HL-60 (cell line): ENCODE results near the gene COL13A1.

ENCODE experiments used
- DNase-seq, 2 experiments: peaks; one replicate each; pipeline ENCODE4 v3.0.0-alpha.2; 2010 to 2020; ENCODE audit warnings: low read depth in 1 of 2, low spot score in 1 of 2
- H3K27ac ChIP-seq: fragments of 250-450 bp; sonication (Bioruptor Pico); replicated peaks from 2 replicates; pipeline ENCODE4 v1.5.1; 2020; ENCODE audit warnings: mild to moderate bottlenecking, moderate library complexity
- H3K27me3 ChIP-seq: fragments of 250-450 bp; sonication (Bioruptor Pico); 2 replicates; pipeline ENCODE4 v1.5.1; 2021; ENCODE audit warnings: mild to moderate bottlenecking, moderate library complexity; ENCODE audit not compliant: insufficient read depth, poor library complexity, severe bottlenecking
- H3K4me3 ChIP-seq: replicated peaks from 2 replicates; pipeline ENCODE4 v1.5.1; 2011; ENCODE audit warnings: mild to moderate bottlenecking, control low read depth, low read length; ENCODE audit not compliant: insufficient read depth
- GABPA ChIP-seq: IDR thresholded peaks from 2 replicates; pipeline ENCODE4 v1.6.1; 2012; ENCODE audit warnings: low read depth
- POLR2AphosphoS5 ChIP-seq: IDR thresholded peaks from 2 replicates; pipeline ENCODE4 v1.6.1; 2012; ENCODE audit warnings: low read depth
- REST ChIP-seq: IDR thresholded peaks from 2 replicates; pipeline ENCODE4 v1.6.1; 2012; ENCODE audit warnings: low read depth; ENCODE audit not compliant: insufficient replicate concordance
- SPI1 ChIP-seq: IDR thresholded peaks from 2 replicates; pipeline ENCODE4 v1.6.1; 2012; ENCODE audit warnings: low read depth, mild to moderate bottlenecking, borderline replicate concordance
- TF ChIP-seq, protein P1 (sequence below): IDR thresholded peaks from one replicate; pipeline ENCODE4 v1.5.1; 2011; ENCODE audit warnings: low read length, control low read depth, inconsistent platforms; ENCODE audit not compliant: insufficient read depth

Gene COL13A1

DNA sequence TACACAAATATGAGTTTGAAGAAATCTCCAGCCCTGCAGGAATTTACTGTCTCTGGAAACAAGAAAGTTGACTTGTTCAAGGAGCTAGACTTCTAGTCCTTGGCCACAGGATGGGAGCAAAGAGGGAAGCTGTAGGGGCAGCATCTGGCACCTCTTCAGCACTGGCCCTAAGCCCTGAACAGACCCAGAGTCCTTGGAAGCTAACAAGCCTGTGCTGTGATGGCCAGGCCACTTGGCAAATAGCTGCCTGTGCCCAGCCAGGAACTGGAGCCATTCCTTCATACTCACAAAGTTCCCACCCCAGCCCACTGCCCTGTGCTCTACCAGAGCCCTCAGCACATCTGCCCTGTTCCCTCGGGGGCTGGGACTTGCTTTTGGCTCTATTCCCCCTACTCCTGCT lies 9.4 kb upstream of the COL13A1 start:
- H3K4me3 ChIP-seq: no peak overlapping the region
- no peak for DNase-seq
- H3K27ac ChIP-seq: no peak overlapping the region
- H3K27me3 ChIP-seq: no peaks in the 10 kb centered on the region
- no peak for TF ChIP-seq GABPA
- no peak for TF ChIP-seq REST
- TF ChIP-seq SPI1: no peak
- TF ChIP-seq POLR2AphosphoS5: no peak
- TF ChIP-seq, protein P1, sequence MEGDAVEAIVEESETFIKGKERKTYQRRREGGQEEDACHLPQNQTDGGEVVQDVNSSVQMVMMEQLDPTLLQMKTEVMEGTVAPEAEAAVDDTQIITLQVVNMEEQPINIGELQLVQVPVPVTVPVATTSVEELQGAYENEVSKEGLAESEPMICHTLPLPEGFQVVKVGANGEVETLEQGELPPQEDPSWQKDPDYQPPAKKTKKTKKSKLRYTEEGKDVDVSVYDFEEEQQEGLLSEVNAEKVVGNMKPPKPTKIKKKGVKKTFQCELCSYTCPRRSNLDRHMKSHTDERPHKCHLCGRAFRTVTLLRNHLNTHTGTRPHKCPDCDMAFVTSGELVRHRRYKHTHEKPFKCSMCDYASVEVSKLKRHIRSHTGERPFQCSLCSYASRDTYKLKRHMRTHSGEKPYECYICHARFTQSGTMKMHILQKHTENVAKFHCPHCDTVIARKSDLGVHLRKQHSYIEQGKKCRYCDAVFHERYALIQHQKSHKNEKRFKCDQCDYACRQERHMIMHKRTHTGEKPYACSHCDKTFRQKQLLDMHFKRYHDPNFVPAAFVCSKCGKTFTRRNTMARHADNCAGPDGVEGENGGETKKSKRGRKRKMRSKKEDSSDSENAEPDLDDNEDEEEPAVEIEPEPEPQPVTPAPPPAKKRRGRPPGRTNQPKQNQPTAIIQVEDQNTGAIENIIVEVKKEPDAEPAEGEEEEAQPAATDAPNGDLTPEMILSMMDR: no peak

DNA sequence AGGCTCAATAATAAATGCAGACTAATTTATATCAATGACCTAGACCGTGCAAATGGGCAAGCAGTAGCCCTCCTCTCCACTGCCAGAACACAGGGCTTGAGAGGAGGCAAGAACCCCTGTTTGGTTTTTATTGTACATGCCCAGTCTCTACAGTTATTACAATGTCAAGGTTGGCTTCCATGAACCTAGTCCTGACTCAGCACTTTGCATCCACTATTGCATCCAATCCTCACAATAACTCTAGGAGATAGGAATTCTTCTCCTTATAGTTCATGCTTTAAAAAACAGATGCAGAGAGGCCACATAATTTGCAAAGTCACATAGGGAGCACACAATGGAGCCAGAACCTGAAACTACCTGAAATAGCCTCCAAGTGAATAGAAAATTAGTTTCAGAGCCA lies 7.0 kb upstream of the COL13A1 start:
- no peak for DNase-seq
- no peak overlapping the region for H3K27ac ChIP-seq
- no peaks in the 10 kb centered on the region for H3K27me3 ChIP-seq
- no peak for TF ChIP-seq SPI1
- no peak for TF ChIP-seq POLR2AphosphoS5
- no peak for TF ChIP-seq REST
- no peak for TF ChIP-seq GABPA
- TF ChIP-seq, protein P1: no peak
- no peak overlapping the region for H3K4me3 ChIP-seq

DNA sequence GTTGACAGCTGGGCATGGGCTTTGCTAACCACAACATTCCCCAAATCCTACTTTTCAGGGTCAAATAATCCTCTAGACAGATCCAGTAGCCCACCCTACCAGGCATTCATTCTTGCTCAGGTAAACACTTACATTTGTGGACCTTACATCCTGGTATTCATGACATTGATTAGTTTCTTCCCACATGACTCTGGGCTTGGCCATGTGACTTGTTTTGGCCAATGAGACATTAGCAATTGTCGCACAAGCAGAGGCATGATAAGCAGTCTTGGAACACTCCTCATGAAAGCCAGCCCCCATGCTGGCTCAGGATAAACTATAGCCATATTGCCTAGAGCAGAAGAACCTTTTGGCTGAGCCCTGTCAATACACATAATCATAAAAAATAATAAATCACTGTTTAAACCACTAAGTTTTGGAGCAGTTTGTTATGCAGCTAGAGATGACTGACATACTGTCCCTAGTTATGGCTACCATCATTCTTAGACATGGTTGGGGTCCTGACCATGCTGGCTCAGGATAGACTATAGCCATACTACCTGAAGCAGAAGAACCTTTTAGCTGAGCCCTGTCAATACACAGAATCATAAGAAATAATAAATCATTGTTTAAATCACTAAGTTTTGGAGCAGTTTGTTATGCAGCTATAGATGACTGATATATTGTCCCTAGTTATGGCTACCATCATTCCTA lies 6.3 kb upstream of the COL13A1 start:
- Histone ChIP-seq H3K27ac (no peak overlapping the region), H3K27me3 (no peaks in the 10 kb centered on the region), H3K4me3 (no peak overlapping the region)
- DNase-seq: no peak
- TF ChIP-seq, protein P1: no peak
- TF ChIP-seq GABPA (no peak), POLR2AphosphoS5 (no peak), SPI1 (no peak), REST (no peak)
